SU-DHL-6 (cell line): ENCODE measurements around the gene SLFN12L.
"Not testable (repeated sequence)": the region's sequence is repeated elsewhere in the genome, so short reads cannot be mapped to it uniquely, and the experiment has no call there.

Source experiments
- H2AFZ ChIP-seq: fragments of 200-600 bp; sonication (generic); 2 replicates; pipeline ENCODE4 v1.6.1; 2014; ENCODE audit warnings: low read depth, mild to moderate bottlenecking, moderate library complexity, mixed read lengths, antibody characterized with exemption, low read length; ENCODE audit not compliant: severe bottlenecking
- H3F3A ChIP-seq: fragments of 200-600 bp; shearing (Covaris generic); 2 replicates; pipeline ENCODE4 v1.6.0; 2016; ENCODE audit warnings: antibody characterized with exemption, mild to moderate bottlenecking; ENCODE audit not compliant: insufficient read depth
- H3K27ac ChIP-seq: fragments of 200-600 bp; sonication (generic); 2 replicates; pipeline ENCODE4 v1.5.1; 2016; ENCODE audit warnings: low read depth, mild to moderate bottlenecking, low read length, moderate library complexity, mixed read lengths
- H3K27me3 ChIP-seq: fragments of 200-600 bp; sonication (generic), shearing (Covaris generic); 2 replicates; pipeline ENCODE4 v1.6.0; 2014; ENCODE audit warnings: mild to moderate bottlenecking, low read length
- H3K36me3 ChIP-seq: fragments of 200-600 bp; sonication (generic); 2 replicates; pipeline ENCODE4 v1.6.1; 2014; ENCODE audit warnings: mild to moderate bottlenecking, low read length, mixed read lengths
- H3K4me2 ChIP-seq: fragments of 300-600, 200-600 bp; shearing (Covaris generic), sonication (generic); 2 replicates; pipeline ENCODE4 v1.6.0; 2014; ENCODE audit warnings: low read length, low read depth, mild to moderate bottlenecking; ENCODE audit not compliant: poor library complexity, severe bottlenecking
- H3K4me3 ChIP-seq: fragments of 200-600 bp; sonication (generic); 2 replicates; pipeline ENCODE4 v1.5.1; 2014; ENCODE audit warnings: antibody characterized with exemption, low read length, mild to moderate bottlenecking, mixed read lengths; ENCODE audit not compliant: insufficient read depth, poor library complexity, severe bottlenecking
- H3K79me2 ChIP-seq: fragments of 200-600 bp; sonication (generic); 2 replicates; pipeline ENCODE4 v1.6.1; 2014; ENCODE audit warnings: mild to moderate bottlenecking, low read length, moderate library complexity; ENCODE audit not compliant: insufficient read depth
- H3K9ac ChIP-seq: fragments of 200-600 bp; sonication (generic); 2 replicates; pipeline ENCODE4 v1.7.0; 2014; ENCODE audit warnings: mild to moderate bottlenecking, low read length
- H3K9me2 ChIP-seq: fragments of 200-600 bp; sonication (generic); replicated peaks from 2 replicates; pipeline ENCODE4 v1.6.1; 2014; ENCODE audit warnings: low read length; ENCODE audit not compliant: insufficient read depth
- H3K9me3 ChIP-seq: fragments of 200-600 bp; sonication (generic); 2 replicates; pipeline ENCODE4 v1.6.1; 2014; ENCODE audit warnings: low read length, mixed read lengths; ENCODE audit not compliant: insufficient read depth
- H4K20me1 ChIP-seq: fragments of 200-600 bp; sonication (generic); 2 replicates; pipeline ENCODE4 v1.6.1; 2014; ENCODE audit warnings: low read depth, mild to moderate bottlenecking, antibody characterized with exemption, low read length, moderate library complexity, mixed read lengths
- CTCF ChIP-seq: fragments of 200-600 bp; sonication (generic); IDR thresholded peaks from one replicate; pipeline ENCODE4 v1.5.1; 2017; ENCODE audit warnings: antibody characterized with exemption, mild to moderate bottlenecking, low read length, moderate library complexity; ENCODE audit not compliant: insufficient read depth, poor library complexity, severe bottlenecking
- EZH2phosphoT487 ChIP-seq: fragments of 200-600 bp; sonication (generic), shearing (Covaris generic); conservative IDR thresholded peaks from 2 replicates; pipeline ENCODE4 v1.6.1; 2018; ENCODE audit warnings: mild to moderate bottlenecking, antibody characterized with exemption, low read length, moderate library complexity, mixed read lengths

SLFN12L gene

GRCh38 chr17:35540589-35541404 is 3.3 kb upstream of the SLFN12L start:
- Histone ChIP-seq H2AFZ (no peak overlapping the region), H3K4me2 (peak overlapping the region; percentile 10), H3K9me2 (no peaks in the 10 kb centered on the region), H3K9ac (no peak overlapping the region), H3F3A (no peaks in the 10 kb centered on the region), H3K36me3 (no peaks in the 10 kb centered on the region), H3K4me3 (no peak overlapping the region), H3K9me3 (no peaks in the 10 kb centered on the region), H4K20me1 (no peaks in the 10 kb centered on the region), H3K27me3 (no peaks in the 10 kb centered on the region), H3K27ac (no peak overlapping the region), H3K79me2 (no peaks in the 10 kb centered on the region)
- TF ChIP-seq CTCF (no peak), EZH2phosphoT487 (no peak)

- H4K20me1 ChIP-seq: no peaks in the 10 kb centered on the region
- H2AFZ ChIP-seq: no peak overlapping the region
- no peaks in the 10 kb centered on the region for H3K9me2 ChIP-seq
- no peak overlapping the region for H3K4me3 ChIP-seq
- no peaks in the 10 kb centered on the region for H3K36me3 ChIP-seq
- H3K27me3 ChIP-seq: peaks cover under 1% of the 10 kb centered on the region; the same call in 1 of the 2 replicates
- H3F3A ChIP-seq: no peaks in the 10 kb centered on the region
- no peak overlapping the region for H3K27ac ChIP-seq
- no peaks in the 10 kb centered on the region for H3K9me3 ChIP-seq
- no peak overlapping the region for H3K9ac ChIP-seq
- TF ChIP-seq CTCF (no peak), EZH2phosphoT487 (no peak)
- H3K4me2 ChIP-seq: no peak overlapping the region
- no peaks in the 10 kb centered on the region for H3K79me2 ChIP-seq
Measured at GRCh38 chr17:35539659-35540026, 2.2 kb upstream of the SLFN12L start.

GRCh38 chr17:35536664-35537171 is 760 bp downstream of the SLFN12L start:
- Histone ChIP-seq H3K79me2 (no peaks in the 10 kb centered on the region), H3K9ac (no peak overlapping the region), H2AFZ (no peak overlapping the region), H3K27ac (no peak overlapping the region), H3K4me2 (no peak overlapping the region), H3K9me2 (no peaks in the 10 kb centered on the region), H3K27me3 (peaks cover 3% of the 10 kb centered on the region; the same call in 1 of the 2 replicates), H3K9me3 (no peaks in the 10 kb centered on the region), H3K4me3 (no peak overlapping the region), H3F3A (no peaks in the 10 kb centered on the region), H3K36me3 (no peaks in the 10 kb centered on the region), H4K20me1 (no peaks in the 10 kb centered on the region)
- no peak for TF ChIP-seq CTCF
- no peak for TF ChIP-seq EZH2phosphoT487

- not testable (repeated sequence) for H3K27me3 ChIP-seq, H3F3A ChIP-seq, H3K9ac ChIP-seq, H3K36me3 ChIP-seq, H3K4me2 ChIP-seq, H3K27ac ChIP-seq, H3K79me2 ChIP-seq, H2AFZ ChIP-seq, H4K20me1 ChIP-seq, H3K9me2 ChIP-seq, H3K4me3 ChIP-seq, H3K9me3 ChIP-seq
Measured at GRCh38 chr17:35535406-35535805, 2.1 kb downstream of the SLFN12L start.
